SK-N-SH (cell line): ENCODE data around the gene MYLK. TPM values are rescaled to one million over a fixed set of nuclear protein-coding genes. Genes with fewer than 3 reads are reported as not detected.

Experiments used
- CTCF ChIA-PET: fragments of 300-600, 350-600 bp; formaldehyde crosslinking; extraction: SDS; loops from one replicate; lab custom pipeline; 2021; lab: Yijun Ruan, JAX
- POLR2A ChIA-PET: fragments of 350-600 bp; sonication (Branson Sonifier 250); formaldehyde crosslinking; extraction: SDS; loops from one replicate; lab custom pipeline; 2020; ENCODE audit warnings: antibody characterized with exemption, inconsistent platforms; lab: Yijun Ruan, JAX
- DNase-seq: peaks from one replicate; pipeline ENCODE4 v3.0.0; 2012
- H2AFZ ChIP-seq: fragments of 200-600 bp; sonication (generic); 2 replicates; pipeline ENCODE4 v1.8.1; 2016; ENCODE audit warnings: antibody characterized with exemption, mild to moderate bottlenecking, low read depth
- H3F3A ChIP-seq: fragments of 200-600 bp; sonication (generic); replicated peaks from 2 replicates; pipeline ENCODE3; 2016; ENCODE audit warnings: antibody characterized with exemption, mild to moderate bottlenecking; ENCODE audit not compliant: insufficient read depth
- H3K27ac ChIP-seq, 2 experiments: fragments of 200-500 bp in 1 of 2; fragments of 200-600 bp in 1 of 2; sonication (Bioruptor generic) in 1 of 2; sonication (generic), shearing (Covaris generic) in 1 of 2; 2 replicates each; pipeline versions ENCODE4 v1.5.1 to v1.6.1; 2014 to 2016; ENCODE audit warnings: low read depth in 2 of 2, inconsistent platforms in 1 of 2, low read length in 1 of 2, mild to moderate bottlenecking in 1 of 2, mixed read lengths in 1 of 2
- H3K27me3 ChIP-seq: fragments of 200-600 bp; sonication (generic), shearing (Covaris generic); 2 replicates; pipeline ENCODE4 v1.6.1; 2016; ENCODE audit warnings: mixed run types; ENCODE audit not compliant: insufficient read depth
- H3K36me3 ChIP-seq, 2 experiments: fragments of 200-500 bp in 1 of 2; fragments of 200-600 bp in 1 of 2; sonication (Bioruptor generic) in 1 of 2; sonication (generic) in 1 of 2; replicated peaks in 1 of 2; 2 replicates each; pipeline versions ENCODE3 to v1.5.1; 2014 to 2016; ENCODE audit warnings: low read length in 1 of 2, mild to moderate bottlenecking in 1 of 2; ENCODE audit not compliant: insufficient read depth in 2 of 2, control insufficient read depth in 1 of 2
- H3K4me1 ChIP-seq, 2 experiments: fragments of 200-500 bp in 1 of 2; fragments of 200-600 bp in 1 of 2; sonication (Bioruptor generic) in 1 of 2; sonication (generic), shearing (Covaris generic) in 1 of 2; 2 replicates each; pipeline versions ENCODE4 v1.5.1 to v1.6.1; 2014 to 2016; ENCODE audit warnings: low read depth in 1 of 2, low read length in 1 of 2, mixed run types in 1 of 2; ENCODE audit not compliant: insufficient read depth in 2 of 2, control insufficient read depth in 1 of 2
- H3K4me2 ChIP-seq: fragments of 200-600 bp; sonication (generic), shearing (Covaris generic); 2 replicates; pipeline ENCODE4 v1.6.1; 2017; ENCODE audit warnings: mixed run types
- H3K4me3 ChIP-seq, 2 experiments: fragments of 200-500 bp in 1 of 2; fragments of 200-600 bp in 1 of 2; sonication (Bioruptor generic) in 1 of 2; sonication (generic), shearing (Covaris generic) in 1 of 2; 2 replicates each; pipeline versions ENCODE4 v1.5.1 to v1.8.1; 2014 to 2016; ENCODE audit warnings: low read depth in 2 of 2, inconsistent platforms in 1 of 2, low read length in 1 of 2, mild to moderate bottlenecking in 1 of 2, mixed read lengths in 1 of 2, moderate library complexity in 1 of 2
- H3K79me2 ChIP-seq: fragments of 200-600 bp; sonication (generic); 2 replicates; pipeline ENCODE4 v1.8.1; 2017; ENCODE audit warnings: mild to moderate bottlenecking; ENCODE audit not compliant: insufficient read depth
- H3K9ac ChIP-seq: fragments of 200-600 bp; sonication (generic); 2 replicates; pipeline ENCODE4 v1.6.1; 2017; ENCODE audit warnings: mixed run types
- H3K9me2 ChIP-seq: fragments of 200-600 bp; sonication (generic); 2 replicates; pipeline ENCODE4 v1.6.1; 2017; ENCODE audit warnings: mixed run types
- H3K9me3 ChIP-seq: fragments of 200-600 bp; sonication (generic); 2 replicates; pipeline ENCODE4 v1.6.1; 2017; ENCODE audit warnings: mixed run types, mild to moderate bottlenecking, moderate library complexity
- H4K20me1 ChIP-seq: fragments of 200-600 bp; sonication (generic); 2 replicates; pipeline ENCODE4 v1.6.1; 2017; ENCODE audit warnings: mild to moderate bottlenecking, mixed run types; ENCODE audit not compliant: insufficient read depth
- CHD2 ChIP-seq: fragments of 150-350 bp; IDR thresholded peaks from 2 replicates; pipeline ENCODE4 v1.6.1; 2018; ENCODE audit warnings: low read length; ENCODE audit not compliant: partially characterized antibody
- CTCF ChIP-seq: fragments of 200-600 bp; sonication (generic); IDR thresholded peaks from 2 replicates; pipeline ENCODE4 v1.6.1; 2017; ENCODE audit warnings: antibody characterized with exemption, mild to moderate bottlenecking, moderate library complexity
- EP300 ChIP-seq, 2 experiments: IDR thresholded peaks; 2 replicates each; pipeline versions ENCODE4 v1.4.0 to v1.6.1; 2012; ENCODE audit warnings: borderline replicate concordance in 1 of 2, low read depth in 1 of 2, low read length in 1 of 2
- FOSL2 ChIP-seq: IDR thresholded peaks from 2 replicates; pipeline ENCODE4 v1.4.0; 2012; ENCODE audit warnings: low read depth, mild to moderate bottlenecking, moderate library complexity, borderline replicate concordance
- GABPA ChIP-seq: IDR thresholded peaks from 2 replicates; pipeline ENCODE4 v1.4.0; 2012; ENCODE audit warnings: low read depth, mild to moderate bottlenecking
- MXI1 ChIP-seq: IDR thresholded peaks from 2 replicates; pipeline ENCODE4 v1.6.1; 2012; ENCODE audit warnings: mild to moderate bottlenecking, low read depth, low read length, improper control_type of control experiment
- NRF1 ChIP-seq: IDR thresholded peaks from 2 replicates; pipeline ENCODE4 v1.6.1; 2012; ENCODE audit warnings: low read depth, mild to moderate bottlenecking, low read length
- RCOR1 ChIP-seq: fragments of 150-350 bp; IDR thresholded peaks from 2 replicates; pipeline ENCODE4 v1.6.1; 2017; ENCODE audit warnings: antibody characterized with exemption, low read length
- RFX5 ChIP-seq: IDR thresholded peaks from 2 replicates; pipeline ENCODE4 v1.6.1; 2012; ENCODE audit warnings: mild to moderate bottlenecking, improper control_type of control experiment, low read length
- WGBS: methylation state at CpG from one replicate; pipeline ENCODE4 v1.1.6; 2017; ENCODE audit warnings: low lambda C conversion rate; 5-methylcytosine and 5-hydroxymethylcytosine counted together
- polyA plus RNA-seq, 3 experiments: library from polyadenylated mRNA; depleted of rRNA; stranded (reverse); fragments of >200 nt; gene quantifications; 2 replicates each; pipeline ENCODE4 v1.2.3, GENCODE V29; 2012
- TF ChIP-seq, protein P1 (sequence below): IDR thresholded peaks from 2 replicates; pipeline ENCODE4 v1.4.0; 2012; ENCODE audit warnings: low read depth, borderline replicate concordance
- TF ChIP-seq, protein P2 (sequence below): IDR thresholded peaks from 2 replicates; pipeline ENCODE4; 2012

MYLK gene
- polyA plus RNA-seq, 1 of the 3 experiments (the other 2 are of a cell fraction) = 272 TPM

DNA sequence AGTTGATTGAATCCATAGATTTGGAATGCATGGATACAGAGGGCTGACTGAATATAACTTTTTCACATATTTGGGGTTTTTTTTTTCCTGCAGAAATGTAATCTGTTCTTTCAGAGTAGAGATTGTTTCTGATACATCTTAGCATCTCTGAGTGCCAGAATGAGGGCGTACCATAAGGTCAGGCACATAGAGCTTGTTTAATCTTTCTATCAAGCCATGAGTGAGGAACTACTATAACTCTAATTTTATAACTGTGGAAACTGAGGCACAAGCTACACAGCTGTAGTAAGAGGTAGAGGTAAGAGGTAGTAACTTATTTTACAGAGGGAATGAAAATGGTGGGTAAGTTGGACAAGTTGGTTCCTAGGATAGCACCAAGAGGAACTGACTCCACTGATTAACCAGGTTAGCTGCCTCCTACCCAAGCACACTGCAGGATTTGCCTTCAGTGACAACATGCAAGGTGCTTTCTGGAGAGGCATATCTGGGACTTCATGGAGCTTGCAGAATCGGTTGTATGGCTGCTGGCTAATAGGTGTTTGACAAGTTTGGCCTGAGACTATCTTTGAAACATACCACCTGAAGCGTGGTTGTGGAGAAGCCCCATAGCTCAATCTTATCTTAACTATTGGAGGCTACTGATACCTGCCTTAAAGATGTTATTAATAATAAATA is 275.7 kb downstream of the MYLK start:
- no peak overlapping the region for H3K27ac ChIP-seq
- no peaks in the 10 kb centered on the region for H3K9me3 ChIP-seq
- H3K4me3 ChIP-seq = no peak overlapping the region
- H3K9ac ChIP-seq = no peak overlapping the region
- peaks cover 0 to 17% of the 10 kb centered on the region in 2 experiments; a peak in 3 of 4 replicates for H3K4me1 ChIP-seq
- no peak for DNase-seq
- H3K79me2 ChIP-seq = peaks cover 5% of the 10 kb centered on the region; the same call in 1 of the 2 replicates
- H3K4me2 ChIP-seq = no peak overlapping the region
- no peak for TF ChIP-seq MXI1
- TF ChIP-seq, protein P1, sequence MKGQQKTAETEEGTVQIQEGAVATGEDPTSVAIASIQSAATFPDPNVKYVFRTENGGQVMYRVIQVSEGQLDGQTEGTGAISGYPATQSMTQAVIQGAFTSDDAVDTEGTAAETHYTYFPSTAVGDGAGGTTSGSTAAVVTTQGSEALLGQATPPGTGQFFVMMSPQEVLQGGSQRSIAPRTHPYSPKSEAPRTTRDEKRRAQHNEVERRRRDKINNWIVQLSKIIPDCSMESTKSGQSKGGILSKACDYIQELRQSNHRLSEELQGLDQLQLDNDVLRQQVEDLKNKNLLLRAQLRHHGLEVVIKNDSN = no peak
- no peak for TF ChIP-seq CTCF
- TF ChIP-seq CHD2 = no peak
- CTCF ChIA-PET = interaction anchor here (0.9 kb wide), 1 partner anchor 44 kb away, joined by 3 read pairs; no protein-coding TSS in a partner anchor
- POLR2A ChIA-PET = no interaction called here
- H2AFZ ChIP-seq = no peak overlapping the region
- H3K27me3 ChIP-seq = no peaks in the 10 kb centered on the region
- peaks cover 42% of the 10 kb centered on the region for H3F3A ChIP-seq
- H3K9me2 ChIP-seq = no peaks in the 10 kb centered on the region
- WGBS = 89% methylated on average over 3 of the region's 3 CpGs
- no peaks in the 10 kb centered on the region; the same call in 1 of the 2 replicates for H4K20me1 ChIP-seq
- peaks cover 40 to 41% of the 10 kb centered on the region in 2 experiments for H3K36me3 ChIP-seq

- Histone ChIP-seq H3K27ac (peak overlapping the region; percentile 39 to 71; a peak in 3 of 4 replicates), H3K9ac (no peak overlapping the region), H4K20me1 (no peaks in the 10 kb centered on the region; the same call in 1 of the 2 replicates), H3K9me3 (no peaks in the 10 kb centered on the region), H3K79me2 (peaks cover 5% of the 10 kb centered on the region; the same call in 1 of the 2 replicates), H3K27me3 (no peaks in the 10 kb centered on the region), H3K4me1 (peaks cover 0 to 33% of the 10 kb centered on the region in 2 experiments; a peak in 3 of 4 replicates), H3K4me3 (no peak overlapping the region), H3F3A (peaks cover 44% of the 10 kb centered on the region), H3K9me2 (no peaks in the 10 kb centered on the region), H2AFZ (no peak overlapping the region), H3K4me2 (no peak overlapping the region), H3K36me3 (peaks cover 23 to 25% of the 10 kb centered on the region in 2 experiments)
- no peak for DNase-seq
- no peak for TF ChIP-seq GABPA
- no peak for TF ChIP-seq RFX5
- no peak for TF ChIP-seq FOSL2
- no peak for TF ChIP-seq NRF1
- TF ChIP-seq, protein P1 = no peak
- TF ChIP-seq RCOR1 = no peak
- TF ChIP-seq EP300 (IDR thresholded peaks at IDR 0.05; ENCODE audit: borderline replicate concordance in 1 of 2, low read depth in 1 of 2, low read length in 1 of 2) = no peak
- TF ChIP-seq, protein P2, sequence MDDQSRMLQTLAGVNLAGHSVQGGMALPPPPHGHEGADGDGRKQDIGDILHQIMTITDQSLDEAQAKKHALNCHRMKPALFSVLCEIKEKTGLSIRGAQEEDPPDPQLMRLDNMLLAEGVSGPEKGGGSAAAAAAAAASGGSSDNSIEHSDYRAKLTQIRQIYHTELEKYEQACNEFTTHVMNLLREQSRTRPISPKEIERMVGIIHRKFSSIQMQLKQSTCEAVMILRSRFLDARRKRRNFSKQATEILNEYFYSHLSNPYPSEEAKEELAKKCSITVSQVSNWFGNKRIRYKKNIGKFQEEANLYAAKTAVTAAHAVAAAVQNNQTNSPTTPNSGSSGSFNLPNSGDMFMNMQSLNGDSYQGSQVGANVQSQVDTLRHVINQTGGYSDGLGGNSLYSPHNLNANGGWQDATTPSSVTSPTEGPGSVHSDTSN = no peak
- ChIA-PET CTCF (interaction anchor here (1.3 kb wide), 1 partner anchor 46 kb away, joined by 3 read pairs; no protein-coding TSS in a partner anchor), POLR2A (no interaction called here)
Measured at GRCh38 chr3:123606527-123606926, 277.6 kb downstream of the MYLK start.
